IMR-90 (cell line): ENCODE results near the gene ODAM. TPM values are rescaled to one million over a fixed set of nuclear protein-coding genes. Genes with fewer than 3 reads are reported as not detected.

Source experiments
- ATAC-seq: fragments of 200-7000 bp; cut with Tn5 transposase; 2 replicates; pipeline ENCODE4 v1.9.1; 2020; ENCODE audit warnings: low read depth, mild to moderate bottlenecking, moderate library complexity
- BruUV-seq: library from RNA; stranded (reverse); fragments of 400-500 nt; replicated peaks from 2 replicates; lab custom pipeline; 2021; lab: Mats Ljungman, UMichigan
- CTCF ChIA-PET: fragments of 300-600 bp; formaldehyde crosslinking; extraction: SDS; loops from one replicate; lab custom pipeline; 2021; ENCODE audit warnings: antibody characterized with exemption; lab: Yijun Ruan, JAX
- POLR2A ChIA-PET: fragments of 300-600 bp; sonication (Branson Sonifier 250); formaldehyde crosslinking; loops from one replicate; lab custom pipeline; 2022; ENCODE audit warnings: antibody characterized with exemption; ENCODE audit not compliant: unreplicated experiment; lab: Charles Lee
- DNase-seq: peaks from one replicate; pipeline ENCODE4 v3.0.0; 2013
- H2AFZ ChIP-seq: replicated peaks from 2 replicates; pipeline ENCODE3; 2013; ENCODE audit warnings: low read length, mild to moderate bottlenecking; ENCODE audit not compliant: poor library complexity
- H2AK5ac ChIP-seq: 2 replicates; pipeline ENCODE4 v1.6.1; 2013; ENCODE audit warnings: low read depth, low read length, inconsistent platforms
- H2AK9ac ChIP-seq: replicated peaks from 2 replicates; pipeline ENCODE3; 2013; ENCODE audit warnings: mild to moderate bottlenecking, low read depth, low read length, moderate library complexity; ENCODE audit not compliant: poor library complexity
- H2BK120ac ChIP-seq: 2 replicates; pipeline ENCODE4 v1.6.1; 2013; ENCODE audit warnings: low read depth, low read length, inconsistent platforms
- H2BK15ac ChIP-seq: 3 replicates; pipeline ENCODE4 v1.6.1; 2013; ENCODE audit warnings: low read depth, low read length, inconsistent platforms
- H2BK20ac ChIP-seq: 2 replicates; pipeline ENCODE4 v1.6.1; 2013; ENCODE audit warnings: low read depth, mild to moderate bottlenecking, inconsistent platforms, low read length, moderate library complexity
- H2BK5ac ChIP-seq: 2 replicates; pipeline ENCODE4 v1.6.1; 2013; ENCODE audit warnings: mild to moderate bottlenecking, low read depth, low read length, inconsistent platforms; ENCODE audit not compliant: poor library complexity, severe bottlenecking
- H3K14ac ChIP-seq: replicated peaks from 2 replicates; pipeline ENCODE4 v1.6.1; 2013; ENCODE audit warnings: low read depth, low read length, inconsistent platforms
- H3K18ac ChIP-seq: 2 replicates; pipeline ENCODE4 v1.6.1; 2013; ENCODE audit warnings: low read depth, low read length, control low read depth
- H3K23ac ChIP-seq: 2 replicates; pipeline ENCODE4 v1.6.1; 2013; ENCODE audit warnings: low read depth, low read length, inconsistent platforms
- H3K27ac ChIP-seq: 2 replicates; pipeline ENCODE4 v1.5.1; 2013; ENCODE audit warnings: mild to moderate bottlenecking, control low read depth, low read length; ENCODE audit not compliant: insufficient read depth
- H3K27me3 ChIP-seq: 2 replicates; pipeline ENCODE4 v1.6.1; 2013; ENCODE audit warnings: low read length; ENCODE audit not compliant: control insufficient read depth, insufficient read depth
- H3K36me3 ChIP-seq: 2 replicates; pipeline ENCODE4 v1.6.1; 2013; ENCODE audit warnings: low read length, mixed read lengths; ENCODE audit not compliant: control insufficient read depth, insufficient read depth
- H3K4ac ChIP-seq: 2 replicates; pipeline ENCODE4 v1.6.1; 2013; ENCODE audit warnings: low read depth, low read length, inconsistent platforms
- H3K4me1 ChIP-seq: 2 replicates; pipeline ENCODE4 v1.6.1; 2013; ENCODE audit warnings: low read length, mixed read lengths; ENCODE audit not compliant: control insufficient read depth, insufficient read depth
- H3K4me2 ChIP-seq: 2 replicates; pipeline ENCODE4 v1.6.1; 2013; ENCODE audit warnings: low read depth, mild to moderate bottlenecking, control low read depth, low read length, moderate library complexity
- H3K4me3 ChIP-seq: 2 replicates; pipeline ENCODE4 v1.5.1; 2013; ENCODE audit warnings: low read depth, mild to moderate bottlenecking, control low read depth, low read length, moderate library complexity; ENCODE audit not compliant: insufficient read depth
- H3K56ac ChIP-seq: 2 replicates; pipeline ENCODE4 v1.6.1; 2013; ENCODE audit warnings: low read length, inconsistent platforms; ENCODE audit not compliant: insufficient read depth; ENCODE audit errors: extremely low read depth
- H3K79me1 ChIP-seq, 2 experiments: 2 replicates each; pipeline ENCODE4 v1.6.1; 2013; ENCODE audit warnings: low read length in 2 of 2, inconsistent platforms in 1 of 2, low read depth in 1 of 2
- H3K9ac ChIP-seq: 2 replicates; pipeline ENCODE4 v1.6.1; 2013; ENCODE audit warnings: low read depth, low read length, control low read depth
- H3K9me1 ChIP-seq: 2 replicates; pipeline ENCODE4 v1.6.1; 2013; ENCODE audit warnings: low read length, inconsistent platforms; ENCODE audit not compliant: insufficient read depth
- H3K9me3 ChIP-seq: 2 replicates; pipeline ENCODE4 v1.6.1; 2013; ENCODE audit warnings: low read length; ENCODE audit not compliant: control insufficient read depth, insufficient read depth
- H4K20me1 ChIP-seq: 2 replicates; pipeline ENCODE4 v1.6.1; 2013; ENCODE audit warnings: low read length, inconsistent platforms; ENCODE audit not compliant: insufficient read depth
- H4K5ac ChIP-seq: 2 replicates; pipeline ENCODE4 v1.6.1; 2013; ENCODE audit warnings: mild to moderate bottlenecking, low read depth, low read length, control low read depth
- H4K8ac ChIP-seq, 2 experiments: 2 replicates each; pipeline ENCODE4 v1.6.1; 2013; ENCODE audit warnings: low read depth in 2 of 2, low read length in 2 of 2, control low read depth in 1 of 2, inconsistent platforms in 1 of 2
- H4K91ac ChIP-seq: 2 replicates; pipeline ENCODE4 v1.6.1; 2013; ENCODE audit warnings: low read depth, low read length, inconsistent platforms; ENCODE audit not compliant: insufficient read depth
- BHLHE40 ChIP-seq: fragments of 150-350 bp; IDR thresholded peaks from 2 replicates; pipeline ENCODE4 v1.6.1; 2016; ENCODE audit warnings: mild to moderate bottlenecking, low read depth, low read length
- CEBPB ChIP-seq: IDR thresholded peaks from 2 replicates; pipeline ENCODE4 v1.6.1; 2012; ENCODE audit warnings: low read depth, low read length, improper control_type of control experiment
- CHD1 ChIP-seq: IDR thresholded peaks from 2 replicates; pipeline ENCODE4 v1.6.1; 2012; ENCODE audit warnings: low read depth, low read length, improper control_type of control experiment
- FOS ChIP-seq: fragments of 150-350 bp; IDR thresholded peaks from 2 replicates; pipeline ENCODE4 v1.6.1; 2016; ENCODE audit warnings: low read depth, low read length
- MAFK ChIP-seq: IDR thresholded peaks from 2 replicates; pipeline ENCODE4 v1.6.1; 2012; ENCODE audit warnings: low read depth, low read length, improper control_type of control experiment
- MAZ ChIP-seq: IDR thresholded peaks from 2 replicates; pipeline ENCODE4 v1.6.1; 2012; ENCODE audit warnings: low read depth, mild to moderate bottlenecking, low read length, improper control_type of control experiment, moderate library complexity, borderline replicate concordance
- NFE2L2 ChIP-seq: fragments of 150-350 bp; IDR thresholded peaks from 2 replicates; pipeline ENCODE4 v1.6.1; 2016; ENCODE audit warnings: low read depth, mild to moderate bottlenecking, low read length
- SMC3 ChIP-seq: fragments of 150-350 bp; IDR thresholded peaks from 2 replicates; pipeline ENCODE4 v1.6.1; 2016; ENCODE audit warnings: low read depth, mild to moderate bottlenecking, antibody characterized with exemption, low read length, moderate library complexity
- WGBS, 2 experiments: methylation state at CpG; one replicate each; pipeline versions ENCODE4 v1.1.5 to v1.1.7; 2013; ENCODE audit warnings: missing lambda C conversion rate in 2 of 2; ENCODE audit not compliant: insufficient read length in 1 of 2; ENCODE audit errors: extremely low coverage in 2 of 2; 5-methylcytosine and 5-hydroxymethylcytosine counted together
- dilution Hi-C: fragments of 300-500 bp; cut with HindIII; formaldehyde crosslinking; loops from one replicate; pipeline ENCODE4 v1.14.3; 2018; ENCODE audit warnings: low sequenced_read_pairs; ENCODE audit not compliant: unreplicated experiment
- in situ Hi-C: fragments of 300-500 bp; cut with MboI; formaldehyde crosslinking; loops from 3 replicates; pipeline ENCODE4 v1.14.3; 2019; ENCODE audit warnings: low sequenced_read_pairs, inconsistent platforms, mixed read lengths
- intact Hi-C: fragments of 100-400 bp; cut with micrococcal nuclease; formaldehyde crosslinking; loops from 2 replicates; pipeline ENCODE4 v1.10.0; 2022
- polyA plus RNA-seq, 3 experiments: library from polyadenylated mRNA; depleted of rRNA; stranded (reverse); fragments of >200 nt; gene quantifications; 2 replicates each; pipeline ENCODE4 v1.2.3, GENCODE V29; 2012; ENCODE audit warnings: low replicate concordance in 1 of 3
- total RNA-seq: library from RNA; depleted of rRNA; stranded (reverse); fragments of >200 nt; gene quantifications from 2 replicates; pipeline ENCODE4 v1.2.3, GENCODE V29; 2012
- TF ChIP-seq, protein P1 (sequence below): fragments of 150-350 bp; IDR thresholded peaks from 2 replicates; pipeline ENCODE4 v1.6.1; 2016; ENCODE audit warnings: low read depth, mild to moderate bottlenecking, low read length, moderate library complexity, borderline replicate concordance

The ODAM gene
- total and polyA plus RNA-seq, 2 of the 4 experiments (the other 2 are of a cell fraction): not detected

DNA sequence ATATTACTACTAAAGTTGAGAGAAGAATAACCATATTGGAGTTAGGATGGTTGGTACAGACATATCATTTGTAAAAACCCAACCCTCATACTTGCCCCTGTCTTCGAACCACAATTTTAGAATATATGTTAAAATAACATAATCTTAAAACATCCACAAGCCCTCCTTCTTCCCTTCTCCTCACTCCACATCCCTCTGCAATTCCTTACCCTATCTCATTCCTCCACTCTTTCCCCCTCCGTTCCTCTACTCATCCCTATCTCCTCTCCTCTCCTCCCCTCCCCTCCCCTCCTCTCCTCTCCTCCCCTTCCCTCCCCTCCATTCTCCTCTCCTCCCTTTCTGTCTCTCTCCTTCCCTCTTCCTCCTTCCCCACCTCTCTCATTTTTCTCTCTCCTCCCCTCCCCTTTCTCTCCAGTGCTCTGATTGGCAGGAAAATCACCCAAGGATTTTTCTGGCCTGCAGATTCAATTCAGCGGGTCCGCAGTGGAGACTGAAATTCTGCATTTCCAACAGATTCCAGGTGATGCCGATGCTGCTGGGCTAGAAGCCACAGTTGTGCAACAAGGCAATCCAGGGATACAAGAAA lies 17.4 kb upstream of the ODAM start:
- Histone ChIP-seq H2AK9ac (no peak overlapping the region), H3K4me3 (no peak overlapping the region), H3K9me1 (no peaks in the 10 kb centered on the region), H3K27ac (no peak overlapping the region), H2BK120ac (no peak overlapping the region), H2BK5ac (no peak overlapping the region), H2AK5ac (no peak overlapping the region), H3K4me2 (no peak overlapping the region), H2BK20ac (no peak overlapping the region), H3K9ac (no peak overlapping the region), H4K91ac (no peak overlapping the region), H2AFZ (no peak overlapping the region), H3K36me3 (no peaks in the 10 kb centered on the region), H4K20me1 (no peaks in the 10 kb centered on the region), H3K79me1 (no peaks in the 10 kb centered on the region), H4K8ac (no peak overlapping the region), H3K56ac (no peak overlapping the region), H3K14ac (no peak overlapping the region), H4K5ac (no peak overlapping the region), H3K4me1 (no peaks in the 10 kb centered on the region), H3K4ac (no peak overlapping the region), H3K9me3 (no peaks in the 10 kb centered on the region), H3K18ac (no peak overlapping the region), H3K27me3 (no peaks in the 10 kb centered on the region), H2BK15ac (no peak overlapping the region), H3K23ac (no peak overlapping the region)
- ChIA-PET POLR2A (no interaction called here), CTCF (no interaction called here)
- intact Hi-C loops: no loop called here
- no peak for DNase-seq
- no CpG with 5 or more reads among the region's 5 CpGs for WGBS, 2 experiments
- ATAC-seq: no peak
- TF ChIP-seq, protein P1, sequence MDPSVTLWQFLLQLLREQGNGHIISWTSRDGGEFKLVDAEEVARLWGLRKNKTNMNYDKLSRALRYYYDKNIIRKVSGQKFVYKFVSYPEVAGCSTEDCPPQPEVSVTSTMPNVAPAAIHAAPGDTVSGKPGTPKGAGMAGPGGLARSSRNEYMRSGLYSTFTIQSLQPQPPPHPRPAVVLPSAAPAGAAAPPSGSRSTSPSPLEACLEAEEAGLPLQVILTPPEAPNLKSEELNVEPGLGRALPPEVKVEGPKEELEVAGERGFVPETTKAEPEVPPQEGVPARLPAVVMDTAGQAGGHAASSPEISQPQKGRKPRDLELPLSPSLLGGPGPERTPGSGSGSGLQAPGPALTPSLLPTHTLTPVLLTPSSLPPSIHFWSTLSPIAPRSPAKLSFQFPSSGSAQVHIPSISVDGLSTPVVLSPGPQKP: no peak
- TF ChIP-seq MAZ (no peak), CEBPB (no peak), MAFK (no peak), FOS (no peak), SMC3 (no peak), BHLHE40 (no peak), NFE2L2 (no peak), CHD1 (no peak)
- dilution Hi-C loops: no loop called here
- in situ Hi-C loops: no loop called here
- BruUV-seq: no TSS peak
